ENCODE results near the gene LHFPL4. TPM values are rescaled to one million over a fixed set of nuclear protein-coding genes. Genes with fewer than 3 reads are reported as not detected.
"Not testable (repeated sequence)": the region's sequence is repeated elsewhere in the genome, so short reads cannot be mapped to it uniquely, and the experiment has no call there.

The LHFPL4 gene
- total RNA-seq, 1 donor from 2014 or later, result not detected

GRCh38 chr3:9536212-9536611 is 17.4 kb downstream of the LHFPL4 start:
- DNase-seq, result no peak

DNA sequence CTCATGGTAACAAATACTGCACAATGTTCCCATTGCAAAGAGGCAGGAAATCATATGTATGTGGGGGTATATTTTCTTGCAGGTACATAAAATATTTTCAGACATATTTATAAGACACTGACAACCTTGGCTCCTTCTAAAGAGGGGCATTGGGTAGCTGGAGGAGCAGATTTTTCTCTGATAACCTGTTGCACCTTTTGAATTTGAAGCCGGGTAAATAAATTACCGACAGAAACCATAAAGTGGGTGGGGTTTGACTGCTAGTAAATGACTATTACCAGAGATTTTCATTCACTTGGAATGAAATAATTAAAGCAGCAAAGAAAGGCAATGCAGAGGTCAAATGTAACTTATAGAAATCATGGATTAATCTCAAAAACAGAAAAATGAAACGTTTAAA is 19.2 kb downstream of the LHFPL4 start:
- no peak for DNase-seq

GRCh38 chr3:9525078-9525477 is 28.5 kb downstream of the LHFPL4 start:
- DNase-seq, result no peak

DNA sequence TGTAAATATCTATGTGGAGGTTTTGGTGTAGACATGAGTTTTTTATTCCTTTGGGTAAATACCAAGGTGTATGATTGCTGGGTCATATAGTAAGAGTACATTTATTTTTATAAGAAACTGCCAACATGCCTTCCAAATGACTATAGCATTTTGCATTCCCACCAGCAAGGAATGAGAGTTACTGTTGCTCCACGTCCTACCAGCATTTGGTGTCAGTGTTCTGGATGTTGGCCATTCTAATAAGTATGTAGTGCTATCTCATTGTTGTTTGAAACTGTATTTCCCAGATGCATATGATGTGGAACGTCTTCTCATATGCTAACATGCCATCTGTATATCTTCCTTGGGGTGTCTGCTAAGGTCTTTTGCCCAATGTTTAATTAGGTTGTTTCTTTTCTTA is 38.7 kb downstream of the LHFPL4 start:
- DNase-seq, result no peak

- DNase-seq, result no peak
Observed at GRCh38 chr3:9514306-9514705, 39.3 kb downstream of the LHFPL4 start.

GRCh38 chr3:9512456-9513045 is 41.1 kb downstream of the LHFPL4 start:
- DNase-seq, result no peak

DNA sequence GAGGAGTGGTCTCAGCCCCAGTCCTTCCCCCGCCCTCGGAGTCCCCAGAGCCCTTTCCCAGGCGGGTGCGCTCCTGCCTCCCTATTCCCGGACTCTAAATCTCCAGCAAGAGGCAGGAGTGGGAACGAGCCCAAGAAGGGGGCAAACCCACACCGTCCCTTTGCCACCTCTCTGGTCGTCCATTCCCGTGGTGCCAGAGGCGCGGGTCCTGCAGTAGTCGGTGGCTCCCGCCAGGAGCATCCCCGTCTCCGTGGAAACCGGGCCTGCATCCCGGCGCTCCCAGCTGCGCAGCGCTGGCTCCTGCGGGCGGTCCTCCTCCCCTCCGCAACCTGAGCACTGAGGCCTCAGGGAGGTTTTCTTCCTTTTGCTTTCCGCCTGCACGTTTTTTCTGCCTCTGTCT is 44.8 kb downstream of the LHFPL4 start:
- no peak for DNase-seq

GRCh38 chr3:9507586-9508578 is 45.7 kb downstream of the LHFPL4 start:
- DNase-seq, result no peak

- DNase-seq, result no peak
Observed at GRCh38 chr3:9503283-9503682, 50.3 kb downstream of the LHFPL4 start.

GRCh38 chr3:9501226-9501625 is 52.4 kb downstream of the LHFPL4 start:
- no peak for DNase-seq

- no peak for DNase-seq
Observed at GRCh38 chr3:9500108-9501050, 53.2 kb downstream of the LHFPL4 start.

- no peak for DNase-seq
Observed at GRCh38 chr3:9499455-9500107, 54.0 kb downstream of the LHFPL4 start.

DNA sequence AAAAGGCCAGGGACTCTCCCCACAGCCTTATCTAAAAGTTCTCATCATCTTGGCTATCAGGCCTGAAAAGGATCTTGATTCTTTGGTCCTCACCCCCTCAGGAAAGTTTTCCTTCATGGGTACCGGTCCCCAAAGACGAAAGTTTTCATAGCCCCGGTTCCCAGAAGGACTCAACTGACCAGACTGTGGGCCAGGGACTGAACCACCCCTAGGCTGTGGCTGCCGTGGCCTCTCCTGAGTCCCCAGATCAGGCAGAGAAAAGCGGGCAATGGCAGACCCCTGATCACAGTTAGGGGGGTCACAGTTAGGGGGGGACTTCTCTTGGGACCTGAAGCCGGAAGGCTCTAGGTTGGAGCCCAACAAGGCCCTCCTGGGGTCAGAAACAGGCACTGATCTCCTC is 54.8 kb downstream of the LHFPL4 start:
- no peak for DNase-seq

DNA sequence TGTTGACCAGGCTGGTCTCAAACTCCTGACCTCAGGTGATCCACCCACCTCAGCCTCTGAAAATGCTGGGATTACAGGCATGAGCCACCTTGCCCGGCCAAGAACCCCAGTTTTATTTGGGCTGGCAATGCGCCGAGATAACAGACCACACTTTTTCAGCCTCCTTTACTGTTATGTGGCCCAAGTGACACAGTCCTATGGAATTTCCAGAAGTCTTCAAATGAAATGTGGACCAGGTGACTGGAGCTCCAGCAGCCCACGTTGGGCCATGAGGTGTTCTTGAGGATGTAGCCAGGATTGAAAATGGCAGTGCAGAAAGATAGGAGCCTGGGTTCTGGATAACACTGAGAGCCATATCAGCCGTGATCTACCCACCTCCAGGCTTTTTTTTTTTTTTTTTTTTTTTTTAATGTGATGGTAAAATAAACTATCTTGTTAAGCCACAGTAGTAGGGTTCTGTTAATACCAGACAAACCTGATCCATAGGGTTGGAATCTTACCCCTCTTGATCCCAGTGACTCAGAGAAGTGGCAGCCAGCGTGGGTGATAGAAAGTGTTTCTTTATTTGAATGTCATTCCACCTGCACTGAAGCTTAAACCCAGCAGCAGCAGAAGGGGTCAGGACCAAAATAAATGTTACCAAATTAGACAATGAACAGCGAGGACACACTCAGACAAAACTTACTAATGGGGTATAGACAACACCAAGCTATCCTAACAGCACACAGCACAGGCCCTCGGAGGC is 55.6 kb downstream of the LHFPL4 start:
- no peak for DNase-seq

GRCh38 chr3:9496893-9497292 is 56.7 kb downstream of the LHFPL4 start:
- DNase-seq, result no peak

GRCh38 chr3:9494036-9494435 is 59.6 kb downstream of the LHFPL4 start:
- not testable (repeated sequence) for DNase-seq

DNA sequence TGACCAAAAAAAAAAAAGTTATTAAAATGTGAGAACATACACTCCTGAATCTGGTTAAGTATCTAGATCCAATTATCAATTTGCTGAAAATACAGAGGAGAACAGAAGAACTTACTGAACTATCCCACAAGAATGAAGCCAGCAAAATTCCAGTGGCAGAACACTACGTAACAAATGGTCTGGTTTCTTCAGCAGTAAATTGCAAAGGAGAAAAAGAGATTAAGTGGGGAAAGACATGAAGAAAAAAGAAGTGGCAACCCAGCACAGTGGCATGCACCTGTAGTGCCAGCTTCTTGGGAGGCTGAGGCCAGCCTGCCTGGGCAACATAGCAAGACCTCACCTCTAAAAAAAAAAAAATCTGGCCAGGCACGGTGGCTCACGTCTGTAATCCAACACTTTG is 62.1 kb downstream of the LHFPL4 start:
- DNase-seq, result no peak

- DNase-seq, result no peak
Observed at GRCh38 chr3:9485248-9485647, 68.4 kb downstream of the LHFPL4 start.

DNA sequence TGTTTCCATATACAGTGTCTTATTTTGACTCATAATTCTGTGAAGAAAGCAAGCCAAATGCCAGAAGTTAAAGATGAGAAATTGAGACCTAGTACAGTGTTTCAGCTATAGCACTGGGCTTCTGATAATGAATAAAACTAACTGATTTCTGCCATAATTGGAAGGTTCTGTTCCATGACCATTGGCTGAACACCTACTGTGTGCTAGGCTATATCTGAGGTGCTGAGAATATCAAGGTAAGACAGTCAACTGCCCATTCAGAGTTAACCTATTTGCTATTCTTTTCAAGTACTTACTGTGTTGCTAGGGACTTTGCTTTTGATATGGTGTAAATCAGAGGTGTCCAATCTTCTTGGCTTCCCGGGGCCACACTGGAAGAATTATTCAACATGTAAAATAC is 73.4 kb downstream of the LHFPL4 start:
- no peak for DNase-seq

DNA sequence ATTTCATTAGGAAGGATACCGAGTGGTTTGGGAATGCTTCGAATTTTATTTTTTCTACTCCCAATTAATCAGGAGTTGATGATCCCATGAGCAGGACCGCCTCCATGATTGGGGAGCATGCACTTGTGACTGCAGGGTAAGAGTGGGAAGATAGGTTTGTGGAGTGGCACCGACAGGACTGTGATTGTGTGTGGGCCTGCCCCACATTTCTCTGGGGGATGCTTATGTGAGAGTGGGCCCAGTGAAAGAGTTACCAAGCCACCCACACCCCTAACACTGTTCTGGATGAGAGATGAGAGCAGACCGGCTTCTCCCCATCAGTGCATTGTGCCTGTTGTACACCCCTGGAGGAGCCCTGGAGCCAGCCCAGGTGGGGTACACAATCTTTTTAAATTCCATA is 76.7 kb downstream of the LHFPL4 start:
- no peak for DNase-seq

DNA sequence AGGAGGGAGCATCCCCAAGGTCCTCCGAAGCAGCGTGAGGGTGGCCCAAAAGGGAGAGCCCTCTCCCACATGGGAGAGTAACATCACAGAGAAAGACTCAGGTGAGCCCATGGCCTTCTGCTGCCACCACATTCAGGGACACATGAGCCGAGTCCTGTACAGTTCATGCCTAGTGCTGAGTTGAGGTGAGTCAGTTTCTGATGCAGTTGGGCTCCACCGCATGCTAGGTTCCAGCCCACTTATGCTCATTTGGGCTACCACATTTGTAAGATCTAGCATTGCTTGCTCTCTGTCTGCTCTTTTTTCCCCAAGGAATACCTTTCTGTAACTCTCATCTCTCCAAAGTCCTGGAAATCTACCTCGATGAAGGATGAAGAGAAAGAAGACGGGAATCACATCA is 79.1 kb downstream of the LHFPL4 start:
- DNase-seq, result no peak
